ENCODE results near the gene ABTB1. TPM values are rescaled to one million over a fixed set of nuclear protein-coding genes. Genes with fewer than 3 reads are reported as not detected.

The ABTB1 gene
- total and polyA plus RNA-seq, 2 experiments from 2014 or later: 3.7 to 5.7 TPM

GRCh38 chr3:127644641-127645370, 27.9 kb upstream of the ABTB1 start:
- Histone ChIP-seq H3F3A (replicated peaks; ENCODE audit: low read depth) (no peaks in the 10 kb centered on the region), H3K4me3 (no peak overlapping the region), H3K4me1 (ENCODE audit: insufficient read depth) (peaks cover 9% of the 10 kb centered on the region; the same call in 1 of the 2 replicates), H2AFZ (no peak overlapping the region), H3K79me2 (replicated peaks; ENCODE audit: insufficient read depth) (no peaks in the 10 kb centered on the region), H3K27me3 (ENCODE audit: insufficient read depth) (no peaks in the 10 kb centered on the region), H4K20me1 (replicated peaks; ENCODE audit: insufficient read depth) (no peaks in the 10 kb centered on the region), H3K36me3 (ENCODE audit: insufficient read depth) (no peaks in the 10 kb centered on the region), H3K4me2 (peak overlapping the region; percentile 26; the same call in 1 of the 2 replicates), H3K27ac (ENCODE audit: low read depth) (peak overlapping the region; percentile 81; the same call in 1 of the 2 replicates), H3K9me2 (ENCODE audit: insufficient read depth) (no peaks in the 10 kb centered on the region)
- H3K36me3 Mint-ChIP-seq (ENCODE audit: low read depth): peaks cover 10% of the 10 kb centered on the region
- DNase-seq (ENCODE audit: low spot score): no peak
- peaks cover 8% of the 10 kb centered on the region for H3K27me3 Mint-ChIP-seq (ENCODE audit: insufficient read depth, low read depth, poor library complexity)
- TF ChIP-seq ETS1 (IDR thresholded peaks at IDR 0.05) (no peak), ZNF462 (CRISPR knock-in tag; IDR thresholded peaks at IDR 0.05) (no peak), NANOG (IDR thresholded peaks at IDR 0.05; ENCODE audit: borderline replicate concordance) (no peak), JUNB (IDR thresholded peaks at IDR 0.05; ENCODE audit: unreplicated experiment) (no peak), POLR2AphosphoS5 (IDR thresholded peaks at IDR 0.05; ENCODE audit: low read depth) (no peak), STAT1 (IDR thresholded peaks at IDR 0.05; ENCODE audit: unreplicated experiment) (no peak), CTCF (conservative IDR thresholded peaks at IDR 0.05; ENCODE audit: low read depth in 2 of 2) (no peak)
- ATAC-seq: peak; percentile 40; the same call in 1 of the 3 replicates
- H3K9me3 Mint-ChIP-seq: no peaks in the 10 kb centered on the region
- no peak overlapping the region; the same call in 2 of the 3 replicates for H3K4me3 Mint-ChIP-seq
- peak overlapping the region; percentile 4 for H3K27ac Mint-ChIP-seq
- peaks cover 21% of the 10 kb centered on the region for H3K4me1 Mint-ChIP-seq
